Measurements from ENCODE around the gene CDCA8. TPM values are rescaled to one million over a fixed set of nuclear protein-coding genes. Genes with fewer than 3 reads are reported as not detected.

CDCA8 gene
- total RNA-seq, 1 experiment from 2014 or later = 51.7 TPM

DNA sequence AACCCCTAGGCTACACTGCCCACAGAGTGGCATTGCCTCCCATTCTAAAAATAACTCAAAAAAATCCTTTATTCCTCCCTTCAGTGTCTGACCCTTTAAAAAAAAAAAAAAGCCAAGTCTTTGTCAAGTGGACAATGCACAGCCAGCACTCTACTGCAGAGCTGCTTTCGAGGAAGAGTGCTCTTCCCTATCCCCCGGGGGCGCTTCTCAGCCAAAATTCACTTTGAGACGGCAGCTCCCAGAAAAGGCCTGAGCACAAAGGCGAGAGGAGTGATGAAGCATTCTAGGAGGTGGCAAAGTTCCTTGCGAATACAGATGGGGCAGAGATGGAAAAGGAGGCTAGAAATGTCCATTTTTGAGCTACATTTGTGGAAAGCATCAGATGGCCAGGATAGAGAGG is 49.3 kb downstream of the CDCA8 start (continued):
- TF ChIP-seq CTCF (IDR thresholded peaks at IDR 0.05 in 2 of 3, conservative IDR thresholded peaks at IDR 0.05 in 1 of 3; ENCODE audit: borderline replicate concordance in 1 of 3, insufficient read depth in 1 of 3, low read depth in 2 of 3, low read length in 2 of 3) (no peak), ZBTB33 (IDR thresholded peaks at IDR 0.05; ENCODE audit: extremely low read depth, insufficient replicate concordance, low read length) (no peak), SP1 (IDR thresholded peaks at IDR 0.05; ENCODE audit: low read depth) (no peak), EZH2phosphoT487 (IDR thresholded peaks at IDR 0.05; ENCODE audit: borderline replicate concordance) (no peak), ATF3 (IDR thresholded peaks at IDR 0.05) (no peak), EGR1 (IDR thresholded peaks at IDR 0.05; ENCODE audit: low read depth) (no peak), SIN3A (IDR thresholded peaks at IDR 0.05; ENCODE audit: low read depth) (no peak), FOSL1 (IDR thresholded peaks at IDR 0.05; ENCODE audit: low read depth) (no peak)

- H3K9me2 ChIP-seq (ENCODE audit: insufficient read depth) = no peaks in the 10 kb centered on the region
- no peak overlapping the region for H3K4me3 ChIP-seq (replicated peaks in 1 of 2; ENCODE audit: low read depth in 1 of 2, low read length in 2 of 2)
- intact Hi-C loops (cut with micrococcal nuclease) = no loop called here
- H2AFZ ChIP-seq (ENCODE audit: low read depth, low read length, poor library complexity, severe bottlenecking) = no peak overlapping the region
- H3K4me2 ChIP-seq (ENCODE audit: low read length) = no peak overlapping the region
- peaks cover 0 to under 1% of the 10 kb centered on the region in 2 experiments; a peak in 2 of 4 replicates for H3K4me1 ChIP-seq (ENCODE audit: control insufficient read depth in 1 of 2, insufficient read depth in 2 of 2, low read length in 2 of 2)
- H3K79me2 ChIP-seq (ENCODE audit: insufficient read depth, low read length) = no peaks in the 10 kb centered on the region
- no peak for DNase-seq (ENCODE audit: low read depth, low spot score)
- no peak overlapping the region for H3K27ac ChIP-seq (ENCODE audit: low read depth, low read length)
- no peak overlapping the region for H3K9ac ChIP-seq (ENCODE audit: low read length)
- no TSS peak for BruUV-seq (replicated peaks)
- H4K20me1 ChIP-seq (ENCODE audit: insufficient read depth) = no peaks in the 10 kb centered on the region
- ChIA-PET POLR2A (no interaction called here), CTCF (no interaction called here), RAD21 (ENCODE audit: low non-redundant PET in 1 of 2, low total read pairs in 2 of 2, uncharacterized antibody in 2 of 2, unreplicated experiment in 2 of 2) (no interaction called here)
- H3K27me3 ChIP-seq (ENCODE audit: insufficient read depth, low read length) = no peaks in the 10 kb centered on the region
- H3K9me3 ChIP-seq (ENCODE audit: control insufficient read depth in 1 of 2, insufficient read depth in 1 of 2, low read depth in 1 of 2, low read length in 2 of 2) = no peaks in the 10 kb centered on the region
- no peaks in the 10 kb centered on the region for H3K36me3 ChIP-seq (ENCODE audit: control insufficient read depth in 1 of 2, insufficient read depth in 2 of 2, low read length in 2 of 2)
- ATAC-seq = no peak
- TF ChIP-seq SRF (IDR thresholded peaks at IDR 0.05; ENCODE audit: low read depth) (no peak), ZNF274 (IDR thresholded peaks at IDR 0.05; ENCODE audit: low read depth, low read length) (no peak), CBX3 (IDR thresholded peaks at IDR 0.05; ENCODE audit: low read depth) (no peak), CEBPB (IDR thresholded peaks at IDR 0.05; ENCODE audit: low read depth) (no peak), REST (IDR thresholded peaks at IDR 0.05; ENCODE audit: low read depth) (no peak), ZFX (IDR thresholded peaks at IDR 0.05) (no peak), JUND (IDR thresholded peaks at IDR 0.05) (no peak), FOSL1 (IDR thresholded peaks at IDR 0.05; ENCODE audit: low read depth) (no peak), POLR2A (IDR thresholded peaks at IDR 0.05; ENCODE audit: borderline replicate concordance, extremely low read depth, insufficient read depth, insufficient read length) (no peak), SIN3A (IDR thresholded peaks at IDR 0.05; ENCODE audit: low read depth) (no peak), YY1 (IDR thresholded peaks at IDR 0.05; ENCODE audit: extremely low read depth, insufficient replicate concordance, low read depth, low read length) (no peak), RAD21 (IDR thresholded peaks at IDR 0.05; ENCODE audit: low read depth) (no peak), POLR2AphosphoS5 (IDR thresholded peaks at IDR 0.05; ENCODE audit: low read depth, low read length) (no peak), ATF3 (IDR thresholded peaks at IDR 0.05) (no peak), EZH2 (IDR thresholded peaks at IDR 0.05) (no peak)
These were observed 54.5 kb downstream of the CDCA8 start for GRCh38 chr1:37746806-37747205.
